Measurements from ENCODE around the gene MIB2. TPM values are rescaled to one million over a fixed set of nuclear protein-coding genes. Genes with fewer than 3 reads are reported as not detected.

MIB2 gene
- total RNA-seq, 2 experiments from 2014 or later = 58.3 to 59.4 TPM

- no peaks in the 10 kb centered on the region for H3K9me3 ChIP-seq (ENCODE audit: control insufficient read depth in 1 of 2, insufficient read depth in 1 of 2, low read length in 2 of 2)
- peaks cover 0 to 2% of the 10 kb centered on the region in 2 experiments for H3K27me3 ChIP-seq (ENCODE audit: control insufficient read depth in 1 of 2, insufficient read depth in 2 of 2, low read length in 2 of 2)
- peaks cover 9% of the 10 kb centered on the region for H3K4me1 Mint-ChIP-seq (ENCODE audit: low read depth)
- DNase-seq (peak; percentile 87 to 99 (median 94)), ATAC-seq (ENCODE audit: poor library complexity) (peak; percentile 71)
- ChIA-PET POLR2A (interaction anchor here (0.8 to 4.7 kb wide), 8 partner anchors 11 to 255 kb away, joined by 3 to 137 read pairs (median 5); partner anchors contain the start of genes AURKAIP1, MIB2, SLC35E2B and SSU72), CTCF (interaction anchor here (1.0 kb wide), 1 partner anchor 15 kb away, joined by 4 read pairs; the partner anchor contains the start of gene MIB2)
- H3K4me3 ChIP-seq (ENCODE audit: low read length) = peak overlapping the region; percentile 52
- TF ChIP-seq CTCF (IDR thresholded peaks at IDR 0.05) = no peak
- peak overlapping the region; percentile 96 for H3K4me3 Mint-ChIP-seq
- no peaks in the 10 kb centered on the region for H3K9me3 Mint-ChIP-seq
- H3K27ac ChIP-seq (ENCODE audit: low read depth in 1 of 2, low read length in 2 of 2) = peak overlapping the region in 1 of 2 donors; percentile 46
- H3K4me1 ChIP-seq (ENCODE audit: insufficient read depth, low read length) = peaks cover 36% of the 10 kb centered on the region
- H3K27ac Mint-ChIP-seq = peak overlapping the region; percentile 96
- no peaks in the 10 kb centered on the region for H3K36me3 ChIP-seq (ENCODE audit: insufficient read depth, low read length)
- intact Hi-C loops (cut with DNase I, micrococcal nuclease) = loop anchor here (2.0 to 10.0 kb wide), 3 partner anchors 16 to 764 kb away; partner anchors contain the start of genes MIB2 (in 2 of the 2), CDK11B (in 1 of the 2), MORN1 (in 1 of the 2) and RER1 (in 1 of the 2)
- peaks cover 5% of the 10 kb centered on the region for H3K27me3 Mint-ChIP-seq
- H3K36me3 Mint-ChIP-seq (ENCODE audit: low read depth) = peaks cover 3% of the 10 kb centered on the region
Observed at GRCh38 chr1:1630191-1630964, 15.1 kb downstream of the MIB2 start.

GRCh38 chr1:1630965-1631781 is 15.9 kb downstream of the MIB2 start:
- H3K4me1 ChIP-seq (ENCODE audit: insufficient read depth, low read length) = peaks cover 36% of the 10 kb centered on the region
- H3K4me1 Mint-ChIP-seq (ENCODE audit: low read depth) = peaks cover 9% of the 10 kb centered on the region
- H3K27me3 Mint-ChIP-seq = peaks cover 5% of the 10 kb centered on the region
- no peaks in the 10 kb centered on the region for H3K9me3 ChIP-seq (ENCODE audit: control insufficient read depth in 1 of 2, insufficient read depth in 1 of 2, low read length in 2 of 2)
- no peaks in the 10 kb centered on the region for H3K9me3 Mint-ChIP-seq
- intact Hi-C loops (cut with DNase I, micrococcal nuclease) = loop anchor here (2.0 to 10.0 kb wide), 3 partner anchors 16 to 764 kb away; partner anchors contain the start of genes MIB2 (in 2 of the 2), CDK11B (in 1 of the 2), MORN1 (in 1 of the 2) and RER1 (in 1 of the 2)
- H3K27me3 ChIP-seq (ENCODE audit: control insufficient read depth in 1 of 2, insufficient read depth in 2 of 2, low read length in 2 of 2) = peaks cover 0 to 2% of the 10 kb centered on the region in 2 experiments
- peaks cover 3% of the 10 kb centered on the region for H3K36me3 Mint-ChIP-seq (ENCODE audit: low read depth)
- ATAC-seq (ENCODE audit: poor library complexity) (no peak), DNase-seq (peak in 5 of 14 experiments; percentile 20 to 71 (median 58))
- no peak overlapping the region for H3K27ac Mint-ChIP-seq
- ChIA-PET CTCF (no interaction called here), POLR2A (interaction anchor here (0.8 to 4.7 kb wide), 7 partner anchors 12 to 256 kb away, joined by 3 to 137 read pairs (median 6); partner anchors contain the start of genes AURKAIP1, MIB2 and SSU72)
- H3K36me3 ChIP-seq (ENCODE audit: insufficient read depth, low read length) = no peaks in the 10 kb centered on the region
- H3K4me3 Mint-ChIP-seq = peak overlapping the region; percentile 71
- H3K4me3 ChIP-seq (ENCODE audit: low read length) = peak overlapping the region; percentile 20
- H3K27ac ChIP-seq (ENCODE audit: low read depth in 1 of 2, low read length in 2 of 2) = no peak overlapping the region
- TF ChIP-seq CTCF (IDR thresholded peaks at IDR 0.05) = no peak

All from CD4-positive, alpha-beta T cell (primary cell).